OCI-LY3 (cell line): ENCODE results near the gene ANKRD65.

Experiments used
- H2AFZ ChIP-seq: fragments of 200-600, 300-600 bp; shearing (Covaris generic); 2 replicates; pipeline ENCODE4 v1.6.0; 2014; ENCODE audit warnings: antibody characterized with exemption, low read depth, low read length
- H3K27ac ChIP-seq: fragments of 200-600, 300-600 bp; sonication (generic); 2 replicates; pipeline ENCODE4 v1.5.1; 2014; ENCODE audit warnings: mild to moderate bottlenecking, low read length, moderate library complexity, mixed read lengths
- H3K27me3 ChIP-seq: fragments of 200-600, 300-600 bp; sonication (generic); 2 replicates; pipeline ENCODE4 v1.6.1; 2014; ENCODE audit warnings: low read depth, low read length, mixed read lengths
- H3K36me3 ChIP-seq: fragments of 200-600, 300-600 bp; sonication (generic); replicated peaks from 2 replicates; pipeline ENCODE3; 2014; ENCODE audit warnings: low read depth, low read length, mixed read lengths
- H3K4me1 ChIP-seq: fragments of 300-600, 200-600 bp; sonication (generic); 2 replicates; pipeline ENCODE4 v1.6.1; 2014; ENCODE audit warnings: low read length, mixed read lengths
- H3K4me2 ChIP-seq: fragments of 200-600, 300-600 bp; sonication (generic); 2 replicates; pipeline ENCODE4 v1.6.1; 2014; ENCODE audit warnings: low read length, mixed read lengths
- H3K4me3 ChIP-seq: fragments of 300-600, 200-600 bp; sonication (generic); 2 replicates; pipeline ENCODE4 v1.5.1; 2014; ENCODE audit warnings: antibody characterized with exemption, mild to moderate bottlenecking, low read length, moderate library complexity
- H3K79me2 ChIP-seq: fragments of 300-600, 200-600 bp; shearing (Covaris generic); 2 replicates; pipeline ENCODE4 v1.6.1; 2014; ENCODE audit warnings: mild to moderate bottlenecking, low read length, mixed read lengths
- H3K9ac ChIP-seq: fragments of 300-600, 200-600 bp; shearing (Covaris generic); 2 replicates; pipeline ENCODE4 v1.6.0; 2014; ENCODE audit warnings: mild to moderate bottlenecking, low read length, moderate library complexity
- H3K9me3 ChIP-seq: fragments of 200-600, 300-600 bp; shearing (Covaris generic); 2 replicates; pipeline ENCODE4 v1.6.1; 2014; ENCODE audit warnings: low read length, mixed read lengths; ENCODE audit not compliant: insufficient read depth
- H4K20me1 ChIP-seq: fragments of 200-600, 300-600 bp; sonication (generic); 2 replicates; pipeline ENCODE4 v1.6.1; 2016; ENCODE audit warnings: low read length, mixed read lengths; ENCODE audit not compliant: insufficient read depth
- CTCF ChIP-seq: fragments of 200-600, 300-600 bp; sonication (generic); IDR thresholded peaks from 2 replicates; pipeline ENCODE4 v1.5.1; 2014; ENCODE audit warnings: antibody characterized with exemption, low read length, low read depth
- EZH2phosphoT487 ChIP-seq: fragments of 200-600 bp; shearing (Covaris generic); IDR thresholded peaks from 2 replicates; pipeline ENCODE4 v1.6.1; 2018; ENCODE audit warnings: antibody characterized with exemption, mixed run types, low read depth

The ANKRD65 gene

GRCh38 chr1:1377540-1378205, 43.4 kb downstream of the ANKRD65 start:
- Histone ChIP-seq H3K36me3 (peaks cover 25% of the 10 kb centered on the region), H4K20me1 (no peaks in the 10 kb centered on the region), H3K27ac (no peak overlapping the region), H3K9ac (no peak overlapping the region), H3K27me3 (no peaks in the 10 kb centered on the region), H3K4me2 (no peak overlapping the region), H3K9me3 (no peaks in the 10 kb centered on the region), H3K4me3 (no peak overlapping the region), H3K4me1 (peaks cover 17% of the 10 kb centered on the region), H3K79me2 (peaks cover 42% of the 10 kb centered on the region), H2AFZ (no peak overlapping the region)
- TF ChIP-seq CTCF (no peak), EZH2phosphoT487 (no peak)

GRCh38 chr1:1376551-1377226, 44.4 kb downstream of the ANKRD65 start:
- Histone ChIP-seq H3K9me3 (no peaks in the 10 kb centered on the region), H3K4me1 (peaks cover 23% of the 10 kb centered on the region)

GRCh38 chr1:1374929-1375662, 46.0 kb downstream of the ANKRD65 start, which contains the start of gene AURKAIP1:
Gene AURKAIP1, minus strand, starts transcription at chr1:1375207. Its CDS starts 451 bp downstream, at chr1:1374756.
- H3K27me3 ChIP-seq = no peaks in the 10 kb centered on the region
- peaks cover 23% of the 10 kb centered on the region for H3K4me1 ChIP-seq
- no peak within 1 kb of the TSS; the same call in 1 of the 2 replicates for H2AFZ ChIP-seq
- H3K4me3 ChIP-seq = peak within 1 kb of the TSS; percentile 92
- no peaks in the 10 kb centered on the region for H3K9me3 ChIP-seq
- peak within 1 kb of the TSS; percentile 64 for H3K4me2 ChIP-seq
- peak within 1 kb of the TSS; percentile 90 for H3K9ac ChIP-seq
- peak within 1 kb of the TSS; percentile 74 for H3K27ac ChIP-seq
- peak; percentile 12; the same call in 1 of the 2 replicates for TF ChIP-seq CTCF
- TF ChIP-seq EZH2phosphoT487 = no peak
- no peaks in the 10 kb centered on the region for H4K20me1 ChIP-seq
- H3K79me2 ChIP-seq = peaks cover 36% of the 10 kb centered on the region
- H3K36me3 ChIP-seq = peaks cover 16% of the 10 kb centered on the region

More at GRCh38 chr1:1376551-1377226, 44.4 kb downstream of the ANKRD65 start:
- Histone ChIP-seq H3K4me3 (peak overlapping the region; percentile 92), H2AFZ (no peak overlapping the region), H3K4me2 (peak overlapping the region; percentile 58), H3K9ac (no peak overlapping the region), H4K20me1 (no peaks in the 10 kb centered on the region), H3K27ac (0 out of 2 replicates have a peak overlapping the region, but pooled peaks have one; percentile 8), H3K36me3 (peaks cover 22% of the 10 kb centered on the region), H3K27me3 (no peaks in the 10 kb centered on the region), H3K79me2 (peaks cover 41% of the 10 kb centered on the region)
- no peak for TF ChIP-seq EZH2phosphoT487
- TF ChIP-seq CTCF = no peak

GRCh38 chr1:1374589-1374928, 46.5 kb downstream of the ANKRD65 start:
- Histone ChIP-seq H3K27ac (peak overlapping the region; percentile 74), H4K20me1 (no peaks in the 10 kb centered on the region), H3K79me2 (peaks cover 36% of the 10 kb centered on the region), H3K9ac (peak overlapping the region; percentile 90), H3K4me1 (peaks cover 23% of the 10 kb centered on the region), H3K4me2 (peak overlapping the region; percentile 64), H3K4me3 (peak overlapping the region; percentile 92), H3K9me3 (no peaks in the 10 kb centered on the region), H3K27me3 (no peaks in the 10 kb centered on the region), H3K36me3 (peaks cover 16% of the 10 kb centered on the region), H2AFZ (no peak overlapping the region)
- TF ChIP-seq CTCF = no peak
- no peak for TF ChIP-seq EZH2phosphoT487
